ENCODE measurements around the gene LYST. TPM values are rescaled to one million over a fixed set of nuclear protein-coding genes. Genes with fewer than 3 reads are reported as not detected.

LYST gene
- total and polyA plus RNA-seq, 7 donors: 6.6 to 53.2 (median 21.9) TPM

DNA sequence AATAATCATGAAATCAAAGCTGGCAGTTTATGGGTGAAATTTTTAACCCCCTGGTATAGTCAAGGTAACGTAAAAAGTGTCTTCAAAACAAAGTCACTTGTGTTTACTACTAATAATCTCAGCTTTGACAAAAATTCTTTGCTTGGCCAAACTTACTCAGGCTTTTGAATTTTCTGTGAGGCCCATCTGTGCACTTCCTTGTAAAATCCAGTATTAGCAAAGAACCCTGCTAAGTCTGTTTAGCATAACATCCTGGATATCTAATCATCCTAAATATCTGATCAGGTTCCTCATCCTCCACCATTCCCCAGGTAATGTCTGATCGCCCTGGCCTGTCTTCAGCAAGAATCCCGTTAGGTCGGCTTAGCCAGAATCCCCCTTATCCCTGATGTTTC is 3.0 kb downstream of the LYST start:
- TF ChIP-seq, protein P1, sequence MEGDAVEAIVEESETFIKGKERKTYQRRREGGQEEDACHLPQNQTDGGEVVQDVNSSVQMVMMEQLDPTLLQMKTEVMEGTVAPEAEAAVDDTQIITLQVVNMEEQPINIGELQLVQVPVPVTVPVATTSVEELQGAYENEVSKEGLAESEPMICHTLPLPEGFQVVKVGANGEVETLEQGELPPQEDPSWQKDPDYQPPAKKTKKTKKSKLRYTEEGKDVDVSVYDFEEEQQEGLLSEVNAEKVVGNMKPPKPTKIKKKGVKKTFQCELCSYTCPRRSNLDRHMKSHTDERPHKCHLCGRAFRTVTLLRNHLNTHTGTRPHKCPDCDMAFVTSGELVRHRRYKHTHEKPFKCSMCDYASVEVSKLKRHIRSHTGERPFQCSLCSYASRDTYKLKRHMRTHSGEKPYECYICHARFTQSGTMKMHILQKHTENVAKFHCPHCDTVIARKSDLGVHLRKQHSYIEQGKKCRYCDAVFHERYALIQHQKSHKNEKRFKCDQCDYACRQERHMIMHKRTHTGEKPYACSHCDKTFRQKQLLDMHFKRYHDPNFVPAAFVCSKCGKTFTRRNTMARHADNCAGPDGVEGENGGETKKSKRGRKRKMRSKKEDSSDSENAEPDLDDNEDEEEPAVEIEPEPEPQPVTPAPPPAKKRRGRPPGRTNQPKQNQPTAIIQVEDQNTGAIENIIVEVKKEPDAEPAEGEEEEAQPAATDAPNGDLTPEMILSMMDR (IDR thresholded peaks at IDR 0.05): no peak
- TF ChIP-seq POLR2AphosphoS5 (IDR thresholded peaks at IDR 0.05): no peak
- TF ChIP-seq POLR2A (IDR thresholded peaks at IDR 0.05): no peak
- TF ChIP-seq EP300 (IDR thresholded peaks at IDR 0.05): no peak
- Histone ChIP-seq H3K27me3 (no peaks in the 10 kb centered on the region), H3K4me1 (peaks cover 0 to 32% (median 25%) of the 10 kb centered on the region in 4 donors), H3K36me3 (no peaks in the 10 kb centered on the region), H3K4me3 (no peak overlapping the region), H3K9me3 (no peaks in the 10 kb centered on the region), H3K27ac (no peak overlapping the region)
- WGBS, 2 donors: 88 to 92% methylated on average over 4 of the region's 4 CpGs
- no peak for DNase-seq
- intact Hi-C loops (cut with DNase I): no loop called here

DNA sequence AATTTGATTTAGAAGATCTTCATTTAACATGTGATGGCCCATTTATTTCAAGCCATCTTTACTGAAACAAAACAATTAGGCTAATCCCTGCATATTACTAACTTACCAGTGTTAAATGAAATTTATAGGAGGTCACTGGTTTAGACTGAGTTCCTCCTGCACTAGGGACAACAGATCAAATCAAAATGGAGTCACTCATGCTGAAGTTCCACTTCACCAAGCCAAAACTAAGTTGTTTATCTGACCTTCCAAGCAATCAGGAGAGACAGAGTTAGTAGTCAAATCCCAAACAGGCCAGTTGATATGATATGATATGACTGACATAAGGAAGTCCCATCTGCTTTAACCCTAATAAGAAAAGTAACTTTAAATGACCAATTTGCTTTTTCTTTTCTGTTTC is 4.8 kb downstream of the LYST start:
- Histone ChIP-seq H3K27ac (no peak overlapping the region), H3K9me3 (no peaks in the 10 kb centered on the region), H3K4me1 (peaks cover 0 to 27% (median 18%) of the 10 kb centered on the region in 4 donors), H3K27me3 (no peaks in the 10 kb centered on the region), H3K36me3 (no peaks in the 10 kb centered on the region), H3K4me3 (no peak overlapping the region)
- no peak for DNase-seq
- TF ChIP-seq POLR2AphosphoS5 (IDR thresholded peaks at IDR 0.05) (no peak), POLR2A (IDR thresholded peaks at IDR 0.05) (no peak), EP300 (IDR thresholded peaks at IDR 0.05) (no peak)
- TF ChIP-seq, protein P1 (IDR thresholded peaks at IDR 0.05): no peak
- intact Hi-C loops (cut with DNase I): no loop called here

DNA sequence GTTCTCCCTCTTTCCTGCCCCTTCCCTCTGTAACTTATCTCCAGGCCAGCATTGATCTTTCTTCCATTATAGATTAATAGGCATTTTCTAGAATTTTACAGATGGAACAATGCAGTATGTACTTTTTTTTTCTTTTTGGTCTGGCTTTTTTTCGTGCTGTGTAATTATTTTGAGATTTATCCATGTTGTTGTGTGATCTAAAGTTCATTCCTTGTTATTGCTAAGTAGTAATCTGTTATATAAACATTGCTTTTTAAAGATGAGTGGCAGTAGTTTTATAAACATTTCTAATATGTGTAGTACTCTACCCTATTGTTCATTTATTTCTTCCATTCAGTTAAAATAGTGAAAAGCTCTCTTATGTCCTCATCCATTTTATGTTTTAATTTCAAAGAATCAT is 5.9 kb downstream of the LYST start:
- DNase-seq: no peak
- TF ChIP-seq, protein P1 (IDR thresholded peaks at IDR 0.05): no peak
- TF ChIP-seq EP300 (IDR thresholded peaks at IDR 0.05) (no peak), POLR2AphosphoS5 (IDR thresholded peaks at IDR 0.05) (no peak), POLR2A (IDR thresholded peaks at IDR 0.05) (no peak)
- no peaks in the 10 kb centered on the region for H3K27me3 ChIP-seq
- WGBS, 2 donors: 40 to 56% methylated on average over 1 of the region's 1 CpG
- H3K27ac ChIP-seq: no peak overlapping the region
- H3K9me3 ChIP-seq: no peaks in the 10 kb centered on the region
- H3K4me1 ChIP-seq: peaks cover 0 to 28% (median 18%) of the 10 kb centered on the region in 4 donors
- no peak overlapping the region for H3K4me3 ChIP-seq
- no peaks in the 10 kb centered on the region for H3K36me3 ChIP-seq
- intact Hi-C loops (cut with DNase I): no loop called here

DNA sequence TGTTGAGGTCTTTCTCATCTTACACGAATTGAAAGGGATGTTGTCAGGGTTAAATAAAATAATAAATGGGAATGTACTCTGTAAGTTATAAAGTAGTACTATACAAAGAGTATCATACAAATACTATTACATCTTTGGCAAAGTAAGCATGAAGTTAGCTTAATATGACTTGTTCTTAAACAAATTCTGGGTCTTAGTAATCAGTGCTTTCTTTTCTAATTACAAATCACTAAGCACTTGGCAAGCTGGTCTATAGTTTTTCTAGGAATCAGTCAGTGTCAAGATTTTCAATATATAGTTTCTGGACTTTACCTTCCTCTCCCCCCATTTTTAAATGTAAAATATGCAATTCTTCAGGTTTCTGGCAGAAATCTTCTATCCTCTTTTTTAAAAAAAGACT is 6.9 kb downstream of the LYST start:
- Histone ChIP-seq H3K4me3 (no peak overlapping the region), H3K27ac (no peak overlapping the region), H3K36me3 (no peaks in the 10 kb centered on the region), H3K9me3 (no peaks in the 10 kb centered on the region), H3K27me3 (no peaks in the 10 kb centered on the region), H3K4me1 (peaks cover 0 to 19% (median 10%) of the 10 kb centered on the region in 4 donors)
- no peak for TF ChIP-seq POLR2AphosphoS5 (IDR thresholded peaks at IDR 0.05)
- DNase-seq: no peak
- intact Hi-C loops (cut with DNase I): no loop called here
- whole genome bisulfite sequencing, 2 donors: 33 to 60% methylated on average over 1 of the region's 1 CpG

DNA sequence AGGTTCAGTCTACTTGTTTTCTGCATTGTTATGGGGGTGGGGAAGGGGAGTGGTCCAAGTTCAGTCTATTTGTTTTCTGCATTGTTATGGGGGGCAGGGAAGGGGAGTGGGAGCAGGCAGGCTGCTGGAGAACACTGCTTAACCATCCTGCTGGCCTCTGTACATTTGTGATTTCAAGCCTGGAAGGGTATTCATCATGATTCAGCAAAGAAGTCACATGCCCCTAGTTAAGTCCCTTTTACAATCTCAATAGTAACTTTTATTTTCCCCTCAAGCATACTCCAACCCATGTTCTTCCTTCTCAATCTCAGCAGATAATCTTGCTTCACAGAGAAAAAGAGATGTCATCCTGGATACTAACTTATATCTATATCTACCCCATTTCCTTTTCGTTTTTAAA is 7.9 kb downstream of the LYST start:
- intact Hi-C loops (cut with DNase I): no loop called here
- Histone ChIP-seq H3K9me3 (no peaks in the 10 kb centered on the region), H3K36me3 (no peaks in the 10 kb centered on the region), H3K4me1 (peaks cover 0 to 21% (median 8%) of the 10 kb centered on the region in 4 donors), H3K4me3 (no peak overlapping the region), H3K27me3 (no peaks in the 10 kb centered on the region), H3K27ac (no peak overlapping the region)
- no peak for DNase-seq
- WGBS, 2 donors: 74 to 89% methylated on average over 1 of the region's 1 CpG
- TF ChIP-seq POLR2A (IDR thresholded peaks at IDR 0.05) (no peak), POLR2AphosphoS5 (IDR thresholded peaks at IDR 0.05) (no peak), EP300 (IDR thresholded peaks at IDR 0.05) (no peak)
- TF ChIP-seq, protein P1 (IDR thresholded peaks at IDR 0.05): no peak

Data from sigmoid colon (tissue), 7 donors.